GM12878 (cell line): Measurements from ENCODE around the gene UNC45A. TPM values are rescaled to one million over a fixed set of nuclear protein-coding genes. Genes with fewer than 3 reads are reported as not detected.

Experiments
- ATAC-seq: fragments of 200-7000 bp; cut with Tn5 transposase; 3 replicates; pipeline ENCODE4 v1.9.1; 2020; ENCODE audit warnings: mild to moderate bottlenecking, moderate library complexity
- BruUV-seq: library from RNA; stranded (reverse); fragments of 400-500 nt; replicated peaks from 2 replicates; lab custom pipeline; 2021; lab: Mats Ljungman, UMichigan
- CTCF ChIA-PET: fragments of 300-600 bp; sonication (Branson Sonifier 250); formaldehyde crosslinking; extraction: SDS; loops from one replicate; lab custom pipeline; 2021; ENCODE audit warnings: inconsistent platforms; lab: Yijun Ruan, JAX
- POLR2A ChIA-PET: fragments of 350-600 bp; formaldehyde crosslinking; extraction: SDS; loops from one replicate; lab custom pipeline; 2021; ENCODE audit warnings: inconsistent platforms; lab: Charles Lee
- RAD21 ChIA-PET: fragments of 300-600 bp; sonication (Branson Sonifier 250); formaldehyde crosslinking; loops from one replicate; lab custom pipeline; 2023; ENCODE audit warnings: antibody characterized with exemption; ENCODE audit not compliant: unreplicated experiment; lab: Charles Lee
- SMC1A ChIA-PET: fragments of 300-600 bp; sonication (Branson Sonifier 250); formaldehyde crosslinking; loops from one replicate; lab custom pipeline; 2023; ENCODE audit not compliant: unreplicated experiment, uncharacterized antibody; lab: Charles Lee
- DNase-seq: peaks from one replicate; pipeline ENCODE4 v3.0.0-alpha.2; 2011; ENCODE audit warnings: low read depth, low spot score
- FAIRE-seq: peaks from 3 replicates; lab custom pipeline; 2011; peaks lifted over from hg19 to GRCh38; lab: Jason Lieb, UNC
- H2AFZ ChIP-seq: 2 replicates; pipeline ENCODE4 v1.6.0; 2011; ENCODE audit warnings: low read depth, low read length, control low read depth; ENCODE audit not compliant: control insufficient read depth
- H3K27ac ChIP-seq: 2 replicates; pipeline ENCODE4 v1.5.1; 2011; ENCODE audit warnings: control low read depth; ENCODE audit not compliant: control insufficient read depth, insufficient read depth
- H3K27me3 ChIP-seq, 2 experiments: replicated peaks in 1 of 2; 2 replicates each; pipeline versions ENCODE4 v1.6.0 to v1.6.1; 2011; ENCODE audit warnings: low read length in 1 of 2; ENCODE audit not compliant: control insufficient read depth in 2 of 2, insufficient read depth in 2 of 2
- H3K36me3 ChIP-seq, 2 experiments: 2 replicates each; pipeline ENCODE4 v1.5.1; 2011; ENCODE audit warnings: low read length in 1 of 2; ENCODE audit not compliant: control insufficient read depth in 2 of 2, insufficient read depth in 2 of 2
- H3K4me1 ChIP-seq: 2 replicates; pipeline ENCODE4 v1.6.1; 2011; ENCODE audit warnings: mild to moderate bottlenecking, low read length, moderate library complexity, mixed read lengths; ENCODE audit not compliant: control insufficient read depth, insufficient read depth
- H3K4me2 ChIP-seq: 2 replicates; pipeline ENCODE4 v1.6.0; 2011; ENCODE audit warnings: control low read depth; ENCODE audit not compliant: control insufficient read depth, insufficient read depth
- H3K4me3 ChIP-seq: fragments of 200-600 bp; sonication (generic); 2 replicates; pipeline ENCODE4 v1.5.1; 2016
- H3K79me2 ChIP-seq: 2 replicates; pipeline ENCODE4 v1.6.0; 2011; ENCODE audit warnings: low read length; ENCODE audit not compliant: control insufficient read depth, insufficient read depth
- H3K9ac ChIP-seq: 2 replicates; pipeline ENCODE4 v1.8.0; 2011; ENCODE audit warnings: low read length, control low read depth, mixed read lengths; ENCODE audit not compliant: control insufficient read depth, insufficient read depth
- H3K9me3 ChIP-seq: replicated peaks from 3 replicates; pipeline ENCODE4 v1.5.1; 2011; ENCODE audit warnings: mild to moderate bottlenecking, low read length; ENCODE audit not compliant: control insufficient read depth, insufficient read depth
- H4K20me1 ChIP-seq: 2 replicates; pipeline ENCODE4 v1.6.0; 2011; ENCODE audit not compliant: control insufficient read depth, insufficient read depth
- BACH1 ChIP-seq: fragments of 450-650 bp; IDR thresholded peaks from 2 replicates; pipeline ENCODE4 v1.6.1; 2017; ENCODE audit warnings: mild to moderate bottlenecking, borderline replicate concordance
- CTCF ChIP-seq, 3 experiments: IDR thresholded peaks in 2 of 3; conservative IDR thresholded peaks in 1 of 3; 2 replicates each; pipeline ENCODE4 v1.5.1; 2011; ENCODE audit warnings: low read depth in 3 of 3, low read length in 3 of 3, mild to moderate bottlenecking in 3 of 3, control low read depth in 2 of 3, moderate library complexity in 2 of 3, inconsistent platforms in 1 of 3, mixed read lengths in 1 of 3; ENCODE audit not compliant: control insufficient read depth in 2 of 3, insufficient read depth in 1 of 3; ENCODE audit errors: extremely low read depth in 1 of 3
- EGR1 ChIP-seq, 2 experiments: IDR thresholded peaks; 1 replicate in 1 of 2; 2 replicates in 1 of 2; pipeline ENCODE4 v1.6.1; 2011 to 2012; ENCODE audit warnings: low read depth in 2 of 2, low read length in 2 of 2, borderline replicate concordance in 1 of 2, mild to moderate bottlenecking in 1 of 2, moderate library complexity in 1 of 2
- IKZF2 ChIP-seq, 2 experiments: fragments of 450-650 bp; IDR thresholded peaks; 2 replicates each; pipeline ENCODE4 v1.6.1; 2017; ENCODE audit warnings: mild to moderate bottlenecking in 2 of 2, moderate library complexity in 2 of 2
- IRF4 ChIP-seq: IDR thresholded peaks from 2 replicates; pipeline ENCODE4 v1.6.1; 2011; ENCODE audit warnings: low read depth, low read length
- KAT2A ChIP-seq: conservative IDR thresholded peaks from 2 replicates; pipeline ENCODE4 v1.6.1; 2011; ENCODE audit warnings: low read depth, low read length; ENCODE audit not compliant: control insufficient read depth
- MTA2 ChIP-seq: fragments of 450-650 bp; IDR thresholded peaks from 2 replicates; pipeline ENCODE4 v1.6.1; 2016; ENCODE audit warnings: low read depth, mild to moderate bottlenecking, moderate library complexity
- MYB ChIP-seq: fragments of 150-350 bp; IDR thresholded peaks from 2 replicates; pipeline ENCODE4 v1.6.1; 2014; ENCODE audit warnings: mild to moderate bottlenecking, low read depth, low read length, borderline replicate concordance
- NBN ChIP-seq: fragments of 450-650 bp; IDR thresholded peaks from 2 replicates; pipeline ENCODE4 v1.6.1; 2016
- PAX5 ChIP-seq: IDR thresholded peaks from 2 replicates; pipeline ENCODE4 v1.6.1; 2011; ENCODE audit warnings: low read depth, low read length, borderline replicate concordance
- POLR2A ChIP-seq: IDR thresholded peaks from 2 replicates; pipeline ENCODE4 v1.6.1; 2011; ENCODE audit warnings: low read depth, mild to moderate bottlenecking, low read length
- POLR2AphosphoS2 ChIP-seq: IDR thresholded peaks from 2 replicates; pipeline ENCODE4 v1.6.1; 2011; ENCODE audit warnings: low read depth, mild to moderate bottlenecking, low read length, improper control_type of control experiment, moderate library complexity
- SMARCA5 ChIP-seq: fragments of 450-650 bp; IDR thresholded peaks from 2 replicates; pipeline ENCODE4 v1.6.1; 2017; ENCODE audit warnings: mild to moderate bottlenecking
- ZNF274 ChIP-seq: IDR thresholded peaks from one replicate; pipeline ENCODE4 v1.8.0; 2011; ENCODE audit not compliant: insufficient read length, insufficient read depth
- WGBS: methylation state at CpG from one replicate; pipeline ENCODE4 v1.1.6; 2016; ENCODE audit warnings: low lambda C conversion rate; ENCODE audit not compliant: insufficient replicate concordance, insufficient coverage; ENCODE audit errors: missing lambda C conversion rate; 5-methylcytosine and 5-hydroxymethylcytosine counted together
- in situ Hi-C: fragments of 300-500 bp; cut with MboI; formaldehyde crosslinking; loops from 9 replicates; pipeline ENCODE4 v1.14.3; 2018; ENCODE audit warnings: mixed read lengths
- intact Hi-C: fragments of 100-400 bp; cut with micrococcal nuclease; formaldehyde crosslinking; loops from one replicate; pipeline ENCODE4 v1.14.2; 2022; ENCODE audit not compliant: unreplicated experiment
- polyA plus RNA-seq, 11 experiments: library from polyadenylated mRNA; depleted of rRNA in 4 of 11; unstranded in 6 of 11; stranded (reverse) in 5 of 11; fragments of >200 nt; fragmentation: Nextera tagmentation in 4 of 11; fragmentation: Illumina TruSeq in 1 of 11; extraction: Ambion mirVana in 4 of 11; extraction: Trizol in 1 of 11; gene quantifications; 1 replicate in 1 of 11; 2 replicates in 10 of 11; pipeline versions ENCODE4 v1.2.1 to v1.2.3, GENCODE V29; 2011 to 2016; ENCODE audit warnings: inconsistent platforms in 2 of 11, missing spikeins in 2 of 11, low read depth in 1 of 11
- total RNA-seq, 4 experiments: library from RNA; depleted of rRNA in 3 of 4; stranded (reverse); fragments of >200 nt in 3 of 4; fragmentation: Illumina TruSeq in 1 of 4; extraction: Trizol in 1 of 4; gene quantifications; 2 replicates each; pipeline versions ENCODE4 v1.2.1 to v1.2.3, GENCODE V29; 2013 to 2021
- TF ChIP-seq, protein P1 (sequence below): fragments of 450-650 bp; IDR thresholded peaks from 2 replicates; pipeline ENCODE4 v1.6.1; 2018; ENCODE audit warnings: borderline replicate concordance, mild to moderate bottlenecking; ENCODE audit not compliant: partially characterized antibody

Gene UNC45A
- total and polyA plus RNA-seq, 10 of the 15 experiments (the other 5 are each of a cell fraction or from before 2014, with no cell fraction given) = 10.3 to 57.8 (median 40.5) TPM

- peaks cover 13 to 48% of the 10 kb centered on the region in 2 experiments for H3K36me3 ChIP-seq
- BruUV-seq = no TSS peak
- ATAC-seq (no peak), DNase-seq (no peak), FAIRE-seq (no peak)
- H4K20me1 ChIP-seq = no peaks in the 10 kb centered on the region
- no peak overlapping the region for H3K4me3 ChIP-seq
- H3K9ac ChIP-seq = no peak overlapping the region
- no peak for TF ChIP-seq SMARCA5
- POLR2A ChIA-PET = no interaction called here
- CTCF ChIA-PET = interaction anchor here (1.9 kb wide), 1 partner anchor 10 kb away, joined by 6 read pairs; the partner anchor contains the start of gene MAN2A2
- no peak overlapping the region for H3K27ac ChIP-seq
- H3K9me3 ChIP-seq = no peaks in the 10 kb centered on the region
- H2AFZ ChIP-seq = no peak overlapping the region
- SMC1A ChIA-PET = no interaction called here
- H3K4me1 ChIP-seq = no peaks in the 10 kb centered on the region
- H3K27me3 ChIP-seq = no peaks in the 10 kb centered on the region
- WGBS = 98% methylated on average over 7 of the region's 7 CpGs
- in situ Hi-C loops = no loop called here
- H3K79me2 ChIP-seq = no peaks in the 10 kb centered on the region
- H3K4me2 ChIP-seq = no peak overlapping the region
- intact Hi-C loops = no loop called here
- RAD21 ChIA-PET = no interaction called here
These were observed 22.4 kb upstream of the UNC45A start for GRCh38 chr15:90912770-90913075.

- POLR2A ChIA-PET = interaction anchor here (0.8 kb wide), 1 partner anchor 84 kb away, joined by 3 read pairs; no protein-coding TSS in a partner anchor
- no TSS peak for BruUV-seq
- TF ChIP-seq IRF4 (no peak), CTCF (IDR thresholded peaks at IDR 0.05 in 2 of 3, conservative IDR thresholded peaks at IDR 0.05 in 1 of 3; ENCODE audit: control insufficient read depth in 2 of 3, extremely low read depth in 1 of 3, insufficient read depth in 1 of 3, low read depth in 3 of 3, low read length in 3 of 3) (no peak), POLR2A (no peak), MYB (no peak), BACH1 (no peak), EGR1 (IDR thresholded peaks at IDR 0.05; ENCODE audit: borderline replicate concordance in 1 of 2, low read depth in 2 of 2, low read length in 2 of 2) (no peak), MTA2 (no peak), POLR2AphosphoS2 (no peak), KAT2A (no peak), NBN (no peak), PAX5 (no peak), ZNF274 (no peak), IKZF2 (IDR thresholded peaks at IDR 0.05) (no peak)
- TF ChIP-seq, protein P1, sequence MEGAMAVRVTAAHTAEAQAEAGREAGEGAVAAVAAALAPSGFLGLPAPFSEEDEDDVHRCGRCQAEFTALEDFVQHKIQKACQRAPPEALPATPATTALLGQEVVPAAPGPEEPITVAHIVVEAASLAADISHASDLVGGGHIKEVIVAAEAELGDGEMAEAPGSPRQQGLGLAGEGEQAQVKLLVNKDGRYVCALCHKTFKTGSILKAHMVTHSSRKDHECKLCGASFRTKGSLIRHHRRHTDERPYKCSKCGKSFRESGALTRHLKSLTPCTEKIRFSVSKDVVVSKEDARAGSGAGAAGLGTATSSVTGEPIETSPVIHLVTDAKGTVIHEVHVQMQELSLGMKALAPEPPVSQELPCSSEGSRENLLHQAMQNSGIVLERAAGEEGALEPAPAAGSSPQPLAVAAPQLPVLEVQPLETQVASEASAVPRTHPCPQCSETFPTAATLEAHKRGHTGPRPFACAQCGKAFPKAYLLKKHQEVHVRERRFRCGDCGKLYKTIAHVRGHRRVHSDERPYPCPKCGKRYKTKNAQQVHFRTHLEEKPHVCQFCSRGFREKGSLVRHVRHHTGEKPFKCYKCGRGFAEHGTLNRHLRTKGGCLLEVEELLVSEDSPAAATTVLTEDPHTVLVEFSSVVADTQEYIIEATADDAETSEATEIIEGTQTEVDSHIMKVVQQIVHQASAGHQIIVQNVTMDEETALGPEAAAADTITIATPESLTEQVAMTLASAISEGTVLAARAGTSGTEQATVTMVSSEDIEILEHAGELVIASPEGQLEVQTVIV = no peak
These were observed 21.6 kb upstream of the UNC45A start for GRCh38 chr15:90913398-90913944.

More at GRCh38 chr15:90913398-90913944, 21.6 kb upstream of the UNC45A start:
- peaks cover 15 to 55% of the 10 kb centered on the region in 2 experiments for H3K36me3 ChIP-seq
- no peaks in the 10 kb centered on the region for H3K27me3 ChIP-seq
- no peak overlapping the region for H3K4me3 ChIP-seq
- in situ Hi-C loops (no loop called here), intact Hi-C loops (no loop called here)
- no peaks in the 10 kb centered on the region for H3K4me1 ChIP-seq
- ChIA-PET SMC1A (no interaction called here), RAD21 (no interaction called here), CTCF (interaction anchor here (0.7 to 1.9 kb wide), 2 partner anchors 10 to 17 kb away, joined by 4 to 6 read pairs; partner anchors contain the start of gene MAN2A2)
- no peak overlapping the region for H3K27ac ChIP-seq
- no peaks in the 10 kb centered on the region for H4K20me1 ChIP-seq
- no peaks in the 10 kb centered on the region for H3K9me3 ChIP-seq
- WGBS = 91% methylated on average over 12 of the region's 12 CpGs
- no peaks in the 10 kb centered on the region for H3K79me2 ChIP-seq
- no peak for ATAC-seq
- no peak overlapping the region for H3K4me2 ChIP-seq
- no peak overlapping the region for H3K9ac ChIP-seq
- no peak for DNase-seq
- no peak for FAIRE-seq
- no peak overlapping the region for H2AFZ ChIP-seq
